ENCODE measurements around the gene ZFYVE28. TPM values are rescaled to one million over a fixed set of nuclear protein-coding genes. Genes with fewer than 3 reads are reported as not detected.

Gene ZFYVE28
- total RNA-seq, 4 donors from 2014 or later = 44.8 to 110 (median 69.6) TPM

GRCh38 chr4:2443956-2444740, 25.7 kb upstream of the ZFYVE28 start:
- Histone ChIP-seq H3K4me1 (no peaks in the 10 kb centered on the region), H3K27ac (no peak overlapping the region), H3K4me3 (no peak overlapping the region), H3K36me3 (no peaks in the 10 kb centered on the region), H3K27me3 (no peaks in the 10 kb centered on the region), H3K9me3 (no peaks in the 10 kb centered on the region)
- in situ Hi-C loops (cut with MboI; ENCODE audit: low pct_ligation_motif_present in 1 of 4, low pct_unique_long_range_greater_than_20kb in 1 of 4, low sequenced_read_pairs in 3 of 4) = loop anchor here in 2 of 4 donors (10.0 to 25.0 kb wide), 2 partner anchors 219 to 232 kb away; no protein-coding TSS in a partner anchor
- TF ChIP-seq EP300 (IDR thresholded peaks at IDR 0.05; ENCODE audit: low read depth) = no peak
- no peak for TF ChIP-seq POLR2AphosphoS5 (IDR thresholded peaks at IDR 0.05)
- TF ChIP-seq POLR2A (IDR thresholded peaks at IDR 0.05) = no peak
- TF ChIP-seq CTCF (IDR thresholded peaks at IDR 0.05) = no peak
- intact Hi-C loops (cut with DNase I; ENCODE audit: low total_unique reads) = loop anchor here (10.0 kb wide), 1 partner anchor 229 kb away; no protein-coding TSS in a partner anchor
- 87% methylated on average over 7 of the region's 7 CpGs; no CpG with 5 or more reads in 1 of the 2 donors for WGBS, 2 donors (ENCODE audit: low coverage in 1 of 2)
- DNase-seq = no peak

GRCh38 chr4:2443061-2443730, 24.8 kb upstream of the ZFYVE28 start:
- Histone ChIP-seq H3K4me3 (no peak overlapping the region), H3K27me3 (no peaks in the 10 kb centered on the region), H3K27ac (no peak overlapping the region), H3K36me3 (no peaks in the 10 kb centered on the region), H3K9me3 (no peaks in the 10 kb centered on the region), H3K4me1 (no peaks in the 10 kb centered on the region)
- DNase-seq = no peak
- intact Hi-C loops (cut with DNase I; ENCODE audit: low total_unique reads) (loop anchor here (10.0 kb wide), 1 partner anchor 228 kb away; no protein-coding TSS in a partner anchor), in situ Hi-C loops (cut with MboI; ENCODE audit: low pct_ligation_motif_present in 1 of 4, low pct_unique_long_range_greater_than_20kb in 1 of 4, low sequenced_read_pairs in 3 of 4) (loop anchor here in 2 of 4 donors (10.0 to 25.0 kb wide), 2 partner anchors 218 to 231 kb away; no protein-coding TSS in a partner anchor)
- TF ChIP-seq EP300 (IDR thresholded peaks at IDR 0.05; ENCODE audit: low read depth) (no peak), CTCF (IDR thresholded peaks at IDR 0.05) (no peak), POLR2A (IDR thresholded peaks at IDR 0.05) (no peak), POLR2AphosphoS5 (IDR thresholded peaks at IDR 0.05) (no peak)
- WGBS, 2 donors (ENCODE audit: low coverage in 1 of 2) = 89% methylated on average over 13 of the region's 20 CpGs; no CpG with 5 or more reads in 1 of the 2 donors

GRCh38 chr4:2442175-2442993, 23.9 kb upstream of the ZFYVE28 start:
- in situ Hi-C loops (cut with MboI; ENCODE audit: low pct_ligation_motif_present in 1 of 4, low pct_unique_long_range_greater_than_20kb in 1 of 4, low sequenced_read_pairs in 3 of 4) = loop anchor here in 2 of 4 donors (10.0 to 25.0 kb wide), 2 partner anchors 218 to 230 kb away; no protein-coding TSS in a partner anchor
- Histone ChIP-seq H3K36me3 (no peaks in the 10 kb centered on the region), H3K4me3 (no peak overlapping the region), H3K27me3 (no peaks in the 10 kb centered on the region), H3K27ac (no peak overlapping the region), H3K4me1 (no peaks in the 10 kb centered on the region), H3K9me3 (no peaks in the 10 kb centered on the region)
- intact Hi-C loops (cut with DNase I; ENCODE audit: low total_unique reads) = loop anchor here (10.0 kb wide), 1 partner anchor 228 kb away; no protein-coding TSS in a partner anchor
- no peak for TF ChIP-seq EP300 (IDR thresholded peaks at IDR 0.05; ENCODE audit: low read depth)
- no peak for TF ChIP-seq CTCF (IDR thresholded peaks at IDR 0.05)
- TF ChIP-seq POLR2AphosphoS5 (IDR thresholded peaks at IDR 0.05) = no peak
- TF ChIP-seq POLR2A (IDR thresholded peaks at IDR 0.05) = no peak
- 73 to 90% methylated on average over 5 to 17 of the region's 20 CpGs for WGBS, 2 donors (ENCODE audit: low coverage in 1 of 2)
- DNase-seq = no peak
